Adrenal gland (tissue), 5 donors: ENCODE measurements around the gene CCR5.

Source experiments
- POLR2A ChIP-seq, 2 donors: fragments of 450-650 bp; IDR thresholded peaks; one replicate each; pipeline ENCODE4 v1.6.1; 2017; ENCODE audit warnings: antibody characterized with exemption in 2 of 2, mild to moderate bottlenecking in 2 of 2, moderate library complexity in 1 of 2
- TF ChIP-seq, protein P1 (sequence below), 6 experiments: fragments of 450-650 bp in 4 of 6; fragments of 200-600 bp in 2 of 6; sonication (generic) in 1 of 6; IDR thresholded peaks; 1 replicate in 5 of 6; 2 replicates in 1 of 6; pipeline versions ENCODE4 v1.5.1 to v1.8.0; 2016 to 2021; ENCODE audit warnings: antibody characterized with exemption in 6 of 6, mild to moderate bottlenecking in 2 of 6, moderate library complexity in 1 of 6
- donor health status: DM: no; HTN: no; CAD: no.

DNA sequence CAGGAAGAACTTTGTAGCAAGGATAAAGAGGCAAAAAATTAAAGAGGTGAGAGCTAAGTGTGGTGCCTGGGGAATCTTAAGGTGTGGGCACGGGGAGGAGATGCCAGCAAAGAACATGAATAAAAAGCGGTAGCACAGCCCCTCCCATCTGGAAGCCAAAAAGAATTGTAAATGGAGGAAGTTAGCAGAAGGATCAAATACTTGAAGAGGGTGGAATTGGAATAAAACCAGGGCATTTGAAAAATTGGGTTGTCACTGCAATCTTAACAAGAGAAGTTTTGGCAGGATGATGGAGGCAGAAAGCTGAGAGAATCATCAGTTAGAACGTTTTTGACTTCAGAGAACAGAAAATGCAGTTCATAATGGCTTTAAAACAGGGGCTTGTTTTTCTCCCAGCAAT, 14.5 kb upstream of the CCR5 start:
- TF ChIP-seq, protein P1, sequence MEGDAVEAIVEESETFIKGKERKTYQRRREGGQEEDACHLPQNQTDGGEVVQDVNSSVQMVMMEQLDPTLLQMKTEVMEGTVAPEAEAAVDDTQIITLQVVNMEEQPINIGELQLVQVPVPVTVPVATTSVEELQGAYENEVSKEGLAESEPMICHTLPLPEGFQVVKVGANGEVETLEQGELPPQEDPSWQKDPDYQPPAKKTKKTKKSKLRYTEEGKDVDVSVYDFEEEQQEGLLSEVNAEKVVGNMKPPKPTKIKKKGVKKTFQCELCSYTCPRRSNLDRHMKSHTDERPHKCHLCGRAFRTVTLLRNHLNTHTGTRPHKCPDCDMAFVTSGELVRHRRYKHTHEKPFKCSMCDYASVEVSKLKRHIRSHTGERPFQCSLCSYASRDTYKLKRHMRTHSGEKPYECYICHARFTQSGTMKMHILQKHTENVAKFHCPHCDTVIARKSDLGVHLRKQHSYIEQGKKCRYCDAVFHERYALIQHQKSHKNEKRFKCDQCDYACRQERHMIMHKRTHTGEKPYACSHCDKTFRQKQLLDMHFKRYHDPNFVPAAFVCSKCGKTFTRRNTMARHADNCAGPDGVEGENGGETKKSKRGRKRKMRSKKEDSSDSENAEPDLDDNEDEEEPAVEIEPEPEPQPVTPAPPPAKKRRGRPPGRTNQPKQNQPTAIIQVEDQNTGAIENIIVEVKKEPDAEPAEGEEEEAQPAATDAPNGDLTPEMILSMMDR (IDR thresholded peaks at IDR 0.05) = no peak
- TF ChIP-seq POLR2A (IDR thresholded peaks at IDR 0.05) = no peak
